Neural progenitor cell (in vitro differentiated cells): Measurements from ENCODE around the gene PIK3R2. TPM values are rescaled to one million over a fixed set of nuclear protein-coding genes. Genes with fewer than 3 reads are reported as not detected.
A peak's percentile ranks its signal among the peaks of the same experiment; 100 is the strongest.

Source experiments
- DNase-seq: peaks from one replicate; pipeline ENCODE4 v3.0.0-alpha.2; 2016; ENCODE audit warnings: low spot score
- H2AFZ ChIP-seq: fragments of 200-600 bp; sonication (generic); replicated peaks from 2 replicates; pipeline ENCODE4 v1.6.1; 2016; ENCODE audit warnings: antibody characterized with exemption
- H3F3A ChIP-seq: fragments of 200-600 bp; sonication (generic); 2 replicates; pipeline ENCODE4 v1.6.1; 2016; ENCODE audit warnings: antibody characterized with exemption, low read depth
- H3K27ac ChIP-seq: fragments of 200-600 bp; sonication (generic); 2 replicates; pipeline ENCODE4 v1.5.1; 2016; ENCODE audit warnings: mild to moderate bottlenecking
- H3K27me3 ChIP-seq: fragments of 200-600 bp; sonication (generic); 2 replicates; pipeline ENCODE4 v1.6.1; 2016; ENCODE audit warnings: mild to moderate bottlenecking, moderate library complexity
- H3K36me3 ChIP-seq: fragments of 200-600 bp; sonication (generic); 2 replicates; pipeline ENCODE4 v1.5.1; 2016
- H3K4me1 ChIP-seq: fragments of 200-600 bp; sonication (generic); 2 replicates; pipeline ENCODE4 v1.6.1; 2016; ENCODE audit warnings: mixed run types
- H3K4me2 ChIP-seq: fragments of 200-600 bp; sonication (generic); 2 replicates; pipeline ENCODE4 v1.6.1; 2016
- H3K4me3 ChIP-seq: fragments of 200-600 bp; sonication (generic); 2 replicates; pipeline ENCODE4 v1.5.1; 2016
- H3K79me2 ChIP-seq: fragments of 200-600 bp; sonication (generic); 2 replicates; pipeline ENCODE4 v1.6.1; 2016; ENCODE audit warnings: low read depth
- H3K9ac ChIP-seq: fragments of 200-600 bp; sonication (generic); 2 replicates; pipeline ENCODE4 v1.6.1; 2016
- H3K9me3 ChIP-seq: fragments of 200-600 bp; sonication (generic); 2 replicates; pipeline ENCODE4 v1.5.1; 2016; ENCODE audit warnings: low read depth
- H4K20me1 ChIP-seq: fragments of 200-600 bp; sonication (generic); 2 replicates; pipeline ENCODE4 v1.6.1; 2016; ENCODE audit warnings: low read depth
- H3K27ac Mint-ChIP-seq: 3 replicates; pipeline ENCODE4 v1.8.0; 2021; ENCODE audit warnings: mixed read lengths
- H3K27me3 Mint-ChIP-seq: 2 replicates; pipeline ENCODE4 v1.8.0; 2022; ENCODE audit warnings: low read depth, mild to moderate bottlenecking, inconsistent platforms, moderate library complexity, mixed read lengths; ENCODE audit not compliant: insufficient read depth
- H3K36me3 Mint-ChIP-seq: 3 replicates; pipeline ENCODE4 v1.8.0; 2021; ENCODE audit warnings: mixed read lengths
- H3K4me1 Mint-ChIP-seq: 3 replicates; pipeline ENCODE4 v1.8.0; 2021; ENCODE audit warnings: mixed read lengths
- H3K4me3 Mint-ChIP-seq: 3 replicates; pipeline ENCODE4 v1.8.0; 2021; ENCODE audit warnings: mild to moderate bottlenecking, moderate library complexity, mixed read lengths
- H3K9me3 Mint-ChIP-seq: 3 replicates; pipeline ENCODE4 v1.8.0; 2020; ENCODE audit warnings: mixed read lengths
- CTCF ChIP-seq: fragments of 200-600 bp; sonication (generic); IDR thresholded peaks from 2 replicates; pipeline ENCODE4 v1.5.1; 2017; ENCODE audit warnings: antibody characterized with exemption, mild to moderate bottlenecking
- EZH2 ChIP-seq: fragments of 200-600 bp; sonication (generic); IDR thresholded peaks from 2 replicates; pipeline ENCODE4 v1.6.1; 2017; ENCODE audit warnings: antibody characterized with exemption, mild to moderate bottlenecking, moderate library complexity
- EZH2phosphoT487 ChIP-seq: fragments of 200-600 bp; sonication (generic); IDR thresholded peaks from 2 replicates; pipeline ENCODE4 v1.6.1; 2017; ENCODE audit warnings: antibody characterized with exemption
- total RNA-seq: library from RNA; depleted of rRNA; stranded (reverse); fragments of >200 nt; gene quantifications from 2 replicates; pipeline ENCODE4 v1.2.3, GENCODE V29; 2015; ENCODE audit warnings: low replicate concordance

The PIK3R2 gene
- total RNA-seq, 1 donor from 2014 or later: 21.4 TPM

- no peaks in the 10 kb centered on the region for H3K27me3 ChIP-seq
- Mint-ChIP-seq H3K4me3 (peak overlapping the region; percentile 91), H3K27me3 (peaks cover 11% of the 10 kb centered on the region), H3K4me1 (peaks cover 19% of the 10 kb centered on the region), H3K9me3 (no peaks in the 10 kb centered on the region), H3K36me3 (peaks cover 6% of the 10 kb centered on the region), H3K27ac (no peak overlapping the region)
- peak overlapping the region; percentile 77 for H3K4me3 ChIP-seq
- no peaks in the 10 kb centered on the region for H3K36me3 ChIP-seq
- H3F3A ChIP-seq: peaks cover 22% of the 10 kb centered on the region
- H3K9me3 ChIP-seq: no peaks in the 10 kb centered on the region
- peak overlapping the region; percentile 46 for H3K9ac ChIP-seq
- peaks cover 8% of the 10 kb centered on the region for H3K79me2 ChIP-seq
- DNase-seq: peak; percentile 45
- H4K20me1 ChIP-seq: peaks cover 18% of the 10 kb centered on the region
- peak overlapping the region; percentile 43 for H2AFZ ChIP-seq
- H3K27ac ChIP-seq: peak overlapping the region; percentile 51
- H3K4me1 ChIP-seq: peaks cover 10% of the 10 kb centered on the region
- H3K4me2 ChIP-seq: peak overlapping the region; percentile 93
- TF ChIP-seq EZH2 (no peak), EZH2phosphoT487 (no peak), CTCF (no peak)
These were observed 40.6 kb downstream of the PIK3R2 start for GRCh38 chr19:18193388-18194180.

GRCh38 chr19:18194181-18194530 is 41.2 kb downstream of the PIK3R2 start:
- no peak overlapping the region for H3K9ac ChIP-seq

GRCh38 chr19:18194554-18195238 is 41.7 kb downstream of the PIK3R2 start:
- Mint-ChIP-seq H3K36me3 (peaks cover 6% of the 10 kb centered on the region), H3K27ac (no peak overlapping the region), H3K4me1 (peaks cover 19% of the 10 kb centered on the region), H3K4me3 (peak overlapping the region; percentile 91), H3K9me3 (no peaks in the 10 kb centered on the region), H3K27me3 (peaks cover 14% of the 10 kb centered on the region)
- Histone ChIP-seq H2AFZ (no peak overlapping the region), H4K20me1 (peaks cover 18% of the 10 kb centered on the region), H3K27me3 (no peaks in the 10 kb centered on the region), H3K9me3 (no peaks in the 10 kb centered on the region), H3K79me2 (peaks cover 8% of the 10 kb centered on the region), H3K4me1 (peaks cover 10% of the 10 kb centered on the region), H3K9ac (no peak overlapping the region), H3K4me3 (peak overlapping the region; percentile 77), H3K4me2 (peak overlapping the region; percentile 93), H3K36me3 (no peaks in the 10 kb centered on the region), H3F3A (peaks cover 22% of the 10 kb centered on the region), H3K27ac (no peak overlapping the region)
- peak; percentile 58 for DNase-seq
- TF ChIP-seq CTCF (no peak), EZH2phosphoT487 (no peak), EZH2 (no peak)

More at GRCh38 chr19:18194181-18194530, 41.2 kb downstream of the PIK3R2 start:
- no peaks in the 10 kb centered on the region for H3K27me3 ChIP-seq
- no peak overlapping the region for H3K27ac Mint-ChIP-seq
- H3K27me3 Mint-ChIP-seq: peaks cover 11% of the 10 kb centered on the region
- H2AFZ ChIP-seq: no peak overlapping the region
- DNase-seq: no peak
- H3K27ac ChIP-seq: no peak overlapping the region
- H4K20me1 ChIP-seq: peaks cover 18% of the 10 kb centered on the region
- H3K9me3 ChIP-seq: no peaks in the 10 kb centered on the region
- H3K4me3 ChIP-seq: peak overlapping the region; percentile 77
- H3K4me2 ChIP-seq: peak overlapping the region; percentile 93
- H3K36me3 ChIP-seq: no peaks in the 10 kb centered on the region
- no peaks in the 10 kb centered on the region for H3K9me3 Mint-ChIP-seq
- no peak for TF ChIP-seq CTCF
- TF ChIP-seq EZH2phosphoT487: no peak
- TF ChIP-seq EZH2: no peak
- H3K4me1 Mint-ChIP-seq: peaks cover 19% of the 10 kb centered on the region
- peaks cover 8% of the 10 kb centered on the region for H3K79me2 ChIP-seq
- H3K4me3 Mint-ChIP-seq: peak overlapping the region; percentile 91
- H3K4me1 ChIP-seq: peaks cover 10% of the 10 kb centered on the region
- H3F3A ChIP-seq: peaks cover 22% of the 10 kb centered on the region
- peaks cover 6% of the 10 kb centered on the region for H3K36me3 Mint-ChIP-seq
